OCI-LY7 (cell line): ENCODE data around the gene SCO1. TPM values are rescaled to one million over a fixed set of nuclear protein-coding genes. Genes with fewer than 3 reads are reported as not detected.

Experiments
- BruUV-seq: library from RNA; stranded (reverse); fragments of 400-500 nt; replicated peaks from 2 replicates; lab custom pipeline; 2021; lab: Mats Ljungman, UMichigan
- CTCF ChIA-PET: fragments of 300-600 bp; sonication (Branson Sonifier 250); formaldehyde crosslinking; loops from one replicate; lab custom pipeline; 2022; ENCODE audit warnings: antibody characterized with exemption; ENCODE audit not compliant: unreplicated experiment; lab: Charles Lee
- POLR2A ChIA-PET: fragments of 300-600 bp; sonication (Branson Sonifier 250); formaldehyde crosslinking; loops from one replicate; lab custom pipeline; 2022; ENCODE audit warnings: antibody characterized with exemption; lab: Charles Lee
- DNase-seq: peaks from one replicate; pipeline ENCODE4 v3.0.0-alpha.2; 2015; ENCODE audit warnings: low spot score
- H2AFZ ChIP-seq: fragments of 200-600 bp; sonication (generic), shearing (Covaris generic); 2 replicates; pipeline ENCODE4 v1.6.1; 2014; ENCODE audit warnings: mild to moderate bottlenecking, antibody characterized with exemption, low read length, moderate library complexity
- H3K27ac ChIP-seq: fragments of 200-600 bp; sonication (generic); 2 replicates; pipeline ENCODE4 v1.5.1; 2014; ENCODE audit warnings: mixed run types, low read depth, mild to moderate bottlenecking, moderate library complexity, low read length, inconsistent platforms; ENCODE audit not compliant: poor library complexity, severe bottlenecking
- H3K36me3 ChIP-seq: fragments of 200-600 bp; sonication (generic); 2 replicates; pipeline ENCODE4 v1.6.1; 2014; ENCODE audit warnings: mild to moderate bottlenecking, antibody characterized with exemption, low read length, moderate library complexity, mixed read lengths; ENCODE audit not compliant: insufficient read depth
- H3K4me1 ChIP-seq: fragments of 200-600 bp; sonication (generic); 2 replicates; pipeline ENCODE4 v1.5.1; 2014; ENCODE audit warnings: mild to moderate bottlenecking, low read length; ENCODE audit not compliant: insufficient read depth, poor library complexity, severe bottlenecking
- H3K4me2 ChIP-seq: fragments of 200-600 bp; sonication (generic); 2 replicates; pipeline ENCODE4 v1.6.1; 2014; ENCODE audit warnings: mild to moderate bottlenecking, low read length
- H3K4me3 ChIP-seq: fragments of 200-600 bp; sonication (generic); 2 replicates; pipeline ENCODE4 v1.5.1; 2014; ENCODE audit warnings: mild to moderate bottlenecking, low read depth, low read length; ENCODE audit not compliant: poor library complexity, severe bottlenecking
- H3K79me2 ChIP-seq: fragments of 200-600 bp; sonication (generic); 2 replicates; pipeline ENCODE4 v1.6.1; 2016; ENCODE audit warnings: low read depth, mild to moderate bottlenecking, low read length, moderate library complexity, mixed read lengths; ENCODE audit not compliant: insufficient read depth
- H3K9me2 ChIP-seq: fragments of 200-600 bp; sonication (generic); 2 replicates; pipeline ENCODE4 v1.6.1; 2016; ENCODE audit warnings: mild to moderate bottlenecking, low read length, mixed read lengths; ENCODE audit not compliant: insufficient read depth
- H3K9me3 ChIP-seq: fragments of 200-600 bp; sonication (generic); 2 replicates; pipeline ENCODE4 v1.6.1; 2014; ENCODE audit warnings: mild to moderate bottlenecking, mixed run types, low read length, mixed read lengths
- H4K20me1 ChIP-seq: fragments of 200-600 bp; sonication (generic); 2 replicates; pipeline ENCODE4 v1.6.1; 2014; ENCODE audit warnings: mild to moderate bottlenecking, antibody characterized with exemption, low read length, moderate library complexity, mixed read lengths; ENCODE audit not compliant: insufficient read depth
- CTCF ChIP-seq: fragments of 200-600 bp; sonication (generic); conservative IDR thresholded peaks from 2 replicates; pipeline ENCODE4 v1.5.1; 2014; ENCODE audit warnings: mild to moderate bottlenecking, antibody characterized with exemption, low read length, moderate library complexity, mixed read lengths
- EZH2phosphoT487 ChIP-seq: fragments of 200-600 bp; sonication (generic); IDR thresholded peaks from 2 replicates; pipeline ENCODE4 v1.6.1; 2018; ENCODE audit warnings: low read depth, borderline replicate concordance, mild to moderate bottlenecking, mixed run types, antibody characterized with exemption, low read length, moderate library complexity, mixed read lengths
- intact Hi-C: fragments of 100-400 bp; cut with micrococcal nuclease; formaldehyde crosslinking; loops from one replicate; pipeline ENCODE4 v1.10.0; 2022; ENCODE audit not compliant: unreplicated experiment
- total RNA-seq, 2 experiments: library from RNA; depleted of rRNA in 1 of 2; stranded (reverse); fragments of >200 nt in 1 of 2; shearing (Covaris generic) in 1 of 2; gene quantifications; 2 replicates each; pipeline ENCODE4 v1.2.3, GENCODE V29; 2014 to 2022

Gene SCO1
- total RNA-seq, 2 experiments from 2014 or later = 32.2 to 44.4 TPM

- no peak for TF ChIP-seq CTCF
- TF ChIP-seq EZH2phosphoT487 = no peak
Measured at GRCh38 chr17:10640475-10640874, 56.9 kb downstream of the SCO1 start.

GRCh38 chr17:10638151-10638550 lies 59.2 kb downstream of the SCO1 start:
- no TSS peak for BruUV-seq
- POLR2A ChIA-PET = no interaction called here
- intact Hi-C loops = no loop called here

More at GRCh38 chr17:10640475-10640874, 56.9 kb downstream of the SCO1 start:
- H3K9me3 ChIP-seq = no peaks in the 10 kb centered on the region
- no peak overlapping the region for H3K4me2 ChIP-seq
- H3K36me3 ChIP-seq = peaks cover 11% of the 10 kb centered on the region
- H3K9me2 ChIP-seq = no peaks in the 10 kb centered on the region
- no peaks in the 10 kb centered on the region for H4K20me1 ChIP-seq
- BruUV-seq = no TSS peak
- H3K27ac ChIP-seq = no peak overlapping the region
- DNase-seq = no peak
- H3K4me1 ChIP-seq = peaks cover 4% of the 10 kb centered on the region
- intact Hi-C loops = no loop called here
- H3K4me3 ChIP-seq = no peak overlapping the region
- H2AFZ ChIP-seq = no peak overlapping the region
- ChIA-PET POLR2A (no interaction called here), CTCF (no interaction called here)
- H3K79me2 ChIP-seq = no peaks in the 10 kb centered on the region

More at GRCh38 chr17:10638151-10638550, 59.2 kb downstream of the SCO1 start:
- peaks cover 11% of the 10 kb centered on the region for H3K36me3 ChIP-seq
- H4K20me1 ChIP-seq = no peaks in the 10 kb centered on the region
- H3K9me3 ChIP-seq = no peaks in the 10 kb centered on the region
- H2AFZ ChIP-seq = no peak overlapping the region
- no peak overlapping the region for H3K27ac ChIP-seq
- CTCF ChIA-PET = no interaction called here
- peaks cover 19% of the 10 kb centered on the region for H3K4me1 ChIP-seq
- H3K4me3 ChIP-seq = no peak overlapping the region
- H3K9me2 ChIP-seq = no peaks in the 10 kb centered on the region
- no peak overlapping the region for H3K4me2 ChIP-seq
- no peak for DNase-seq
- TF ChIP-seq CTCF = no peak
- no peak for TF ChIP-seq EZH2phosphoT487
- H3K79me2 ChIP-seq = no peaks in the 10 kb centered on the region
